Trophoblast cell (in vitro differentiated cells and primary cell): Measurements from ENCODE around the gene TOR4A.

Experiments
- DNase-seq, 2 donors: peaks; one replicate each; pipeline ENCODE4 v3.0.0-alpha.2; 2016
- H2AFZ ChIP-seq: 2 replicates; pipeline ENCODE4 v1.6.1; 2013; ENCODE audit warnings: low read length, moderate library complexity, mild to moderate bottlenecking; ENCODE audit not compliant: insufficient read depth, poor library complexity
- H2AK5ac ChIP-seq: 2 replicates; pipeline ENCODE4 v1.6.1; 2013; ENCODE audit warnings: mild to moderate bottlenecking, low read length
- H2BK120ac ChIP-seq: 2 replicates; pipeline ENCODE4 v1.6.1; 2013; ENCODE audit warnings: low read length, mild to moderate bottlenecking, moderate library complexity; ENCODE audit not compliant: insufficient read depth, poor library complexity
- H2BK12ac ChIP-seq: 2 replicates; pipeline ENCODE4 v1.6.1; 2013; ENCODE audit warnings: mild to moderate bottlenecking, low read length, moderate library complexity
- H2BK5ac ChIP-seq: 2 replicates; pipeline ENCODE4 v1.6.1; 2013; ENCODE audit warnings: low read length, low read depth, moderate library complexity, mild to moderate bottlenecking; ENCODE audit not compliant: poor library complexity
- H3K14ac ChIP-seq: 2 replicates; pipeline ENCODE4 v1.6.1; 2013; ENCODE audit warnings: mild to moderate bottlenecking, low read length
- H3K18ac ChIP-seq: 2 replicates; pipeline ENCODE4 v1.6.1; 2013; ENCODE audit warnings: mild to moderate bottlenecking, low read length
- H3K23ac ChIP-seq: 2 replicates; pipeline ENCODE4 v1.6.1; 2013; ENCODE audit warnings: low read length
- H3K27ac ChIP-seq: 2 replicates; pipeline ENCODE4 v1.5.1; 2013; ENCODE audit warnings: low read depth, mild to moderate bottlenecking, inconsistent platforms, low read length, moderate library complexity
- H3K27me3 ChIP-seq: 2 replicates; pipeline ENCODE4 v1.6.1; 2013; ENCODE audit warnings: inconsistent platforms, mild to moderate bottlenecking, low read length, moderate library complexity; ENCODE audit not compliant: insufficient read depth
- H3K36me3 ChIP-seq, 2 experiments: 1 replicate in 1 of 2; 2 replicates in 1 of 2; pipeline ENCODE4 v1.6.1; 2013; ENCODE audit warnings: low read length in 2 of 2, mild to moderate bottlenecking in 2 of 2, moderate library complexity in 1 of 2; ENCODE audit not compliant: insufficient read depth in 2 of 2, control insufficient read depth in 1 of 2
- H3K4ac ChIP-seq: 2 replicates; pipeline ENCODE4 v1.6.1; 2013; ENCODE audit warnings: low read depth, mild to moderate bottlenecking, low read length, moderate library complexity
- H3K4me1 ChIP-seq, 2 experiments: 1 replicate in 1 of 2; 2 replicates in 1 of 2; pipeline ENCODE4 v1.6.1; 2013; ENCODE audit warnings: low read length in 2 of 2, mild to moderate bottlenecking in 2 of 2, moderate library complexity in 1 of 2; ENCODE audit not compliant: insufficient read depth in 2 of 2, control insufficient read depth in 1 of 2
- H3K4me2 ChIP-seq: 2 replicates; pipeline ENCODE4 v1.6.1; 2013; ENCODE audit warnings: inconsistent platforms, mild to moderate bottlenecking, low read length, moderate library complexity
- H3K4me3 ChIP-seq: 2 replicates; pipeline ENCODE4 v1.5.1; 2013; ENCODE audit warnings: mild to moderate bottlenecking, low read depth, low read length, inconsistent platforms
- H3K79me1 ChIP-seq: one replicate; pipeline ENCODE4 v1.6.1; 2013; ENCODE audit warnings: low read length
- H3K79me2 ChIP-seq: 2 replicates; pipeline ENCODE4 v1.6.1; 2013; ENCODE audit warnings: low read length, mild to moderate bottlenecking; ENCODE audit not compliant: control insufficient read depth, insufficient read depth, poor library complexity
- H3K9ac ChIP-seq: 2 replicates; pipeline ENCODE4 v1.6.1; 2013; ENCODE audit warnings: mild to moderate bottlenecking, low read length
- H3K9me3 ChIP-seq: 2 replicates; pipeline ENCODE4 v1.6.1; 2013; ENCODE audit warnings: low read depth, mild to moderate bottlenecking, control low read depth, inconsistent platforms, low read length; ENCODE audit not compliant: insufficient read depth
- H4K12ac ChIP-seq: 2 replicates; pipeline ENCODE4 v1.6.1; 2013; ENCODE audit warnings: low read depth, mild to moderate bottlenecking, low read length, moderate library complexity
- H4K8ac ChIP-seq: 2 replicates; pipeline ENCODE4 v1.6.1; 2013; ENCODE audit warnings: low read depth, mild to moderate bottlenecking, low read length, moderate library complexity
- H4K91ac ChIP-seq: one replicate; pipeline ENCODE4 v1.6.1; 2013; ENCODE audit warnings: low read depth, mild to moderate bottlenecking, low read length, moderate library complexity
- WGBS: extraction: QIAGEN DNeasy Blood & Tissue Kit; methylation state at CpG from one replicate; pipeline ENCODE4 v1.1.7; 2013; ENCODE audit warnings: missing lambda C conversion rate; ENCODE audit not compliant: insufficient read length, insufficient coverage; ENCODE audit errors: extremely low coverage; 5-methylcytosine and 5-hydroxymethylcytosine counted together

The TOR4A gene

GRCh38 chr9:137244486-137245449, 32.8 kb upstream of the TOR4A start:
- DNase-seq, result peak; percentile 55 to 69

GRCh38 chr9:137245450-137246421, 31.8 kb upstream of the TOR4A start:
- DNase-seq, result no peak
- H3K23ac ChIP-seq, result no peak overlapping the region
- peaks cover 22 to 24% of the 10 kb centered on the region in 2 experiments for H3K36me3 ChIP-seq
- H3K4ac ChIP-seq, result no peak overlapping the region
- H3K9me3 ChIP-seq, result peaks cover 4% of the 10 kb centered on the region
- H2BK120ac ChIP-seq, result no peak overlapping the region
- H3K27me3 ChIP-seq, result no peaks in the 10 kb centered on the region
- H3K79me2 ChIP-seq, result peaks cover 9% of the 10 kb centered on the region
- H3K9ac ChIP-seq, result no peak overlapping the region
- H4K8ac ChIP-seq, result no peak overlapping the region
- H3K4me2 ChIP-seq, result no peak overlapping the region
- H3K79me1 ChIP-seq, result peaks cover 2% of the 10 kb centered on the region
- WGBS, result no CpG with 5 or more reads among the region's 25 CpGs
- H2AFZ ChIP-seq, result no peak overlapping the region
- H2BK12ac ChIP-seq, result no peak overlapping the region
- H4K91ac ChIP-seq, result no peak overlapping the region
- no peak overlapping the region for H2AK5ac ChIP-seq
- no peak overlapping the region for H3K14ac ChIP-seq
- no peak overlapping the region for H3K4me3 ChIP-seq
- H2BK5ac ChIP-seq, result no peak overlapping the region
- H3K4me1 ChIP-seq, result peaks cover 12 to 19% of the 10 kb centered on the region in 2 experiments
- H4K12ac ChIP-seq, result no peak overlapping the region
- no peak overlapping the region for H3K27ac ChIP-seq
- H3K18ac ChIP-seq, result no peak overlapping the region

More at GRCh38 chr9:137244486-137245449, 32.8 kb upstream of the TOR4A start:
- no peak overlapping the region for H3K27ac ChIP-seq
- H3K18ac ChIP-seq, result no peak overlapping the region
- no peak overlapping the region for H4K8ac ChIP-seq
- H3K4ac ChIP-seq, result no peak overlapping the region
- H3K14ac ChIP-seq, result no peak overlapping the region
- no peak overlapping the region for H2AK5ac ChIP-seq
- H3K79me2 ChIP-seq, result peaks cover 14% of the 10 kb centered on the region
- H3K4me1 ChIP-seq, result peaks cover 12 to 19% of the 10 kb centered on the region in 2 experiments
- peaks cover 22 to 24% of the 10 kb centered on the region in 2 experiments for H3K36me3 ChIP-seq
- H3K9me3 ChIP-seq, result peaks cover 3% of the 10 kb centered on the region
- H3K27me3 ChIP-seq, result no peaks in the 10 kb centered on the region
- no peak overlapping the region for H2BK120ac ChIP-seq
- no CpG with 5 or more reads among the region's 36 CpGs for WGBS
- H3K9ac ChIP-seq, result no peak overlapping the region
- no peak overlapping the region for H4K12ac ChIP-seq
- no peak overlapping the region for H3K4me2 ChIP-seq
- H2BK12ac ChIP-seq, result no peak overlapping the region
- H2BK5ac ChIP-seq, result no peak overlapping the region
- H3K79me1 ChIP-seq, result peaks cover 8% of the 10 kb centered on the region
- no peak overlapping the region for H4K91ac ChIP-seq
- H3K23ac ChIP-seq, result no peak overlapping the region
- no peak overlapping the region for H3K4me3 ChIP-seq
- H2AFZ ChIP-seq, result no peak overlapping the region

GRCh38 chr9:137247135-137247915, 30.2 kb upstream of the TOR4A start:
- no peak overlapping the region for H4K8ac ChIP-seq
- WGBS, result no CpG with 5 or more reads among the region's 20 CpGs
- no peaks in the 10 kb centered on the region for H3K27me3 ChIP-seq
- H3K9me3 ChIP-seq, result peaks cover 4% of the 10 kb centered on the region
- H2AK5ac ChIP-seq, result no peak overlapping the region
- H3K4me2 ChIP-seq, result no peak overlapping the region
- H3K79me2 ChIP-seq, result no peaks in the 10 kb centered on the region
- H3K79me1 ChIP-seq, result no peaks in the 10 kb centered on the region
- no peak overlapping the region for H4K91ac ChIP-seq
- H3K4me3 ChIP-seq, result no peak overlapping the region
- H4K12ac ChIP-seq, result no peak overlapping the region
- H3K27ac ChIP-seq, result no peak overlapping the region
- peaks cover 8 to 15% of the 10 kb centered on the region in 2 experiments for H3K4me1 ChIP-seq
- no peak overlapping the region for H3K9ac ChIP-seq
- no peak overlapping the region for H3K18ac ChIP-seq
- H3K36me3 ChIP-seq, result peaks cover 17 to 18% of the 10 kb centered on the region in 2 experiments
- no peak for DNase-seq
- no peak overlapping the region for H3K14ac ChIP-seq
- H2BK12ac ChIP-seq, result no peak overlapping the region
- no peak overlapping the region for H3K4ac ChIP-seq
- H3K23ac ChIP-seq, result no peak overlapping the region
- H2BK5ac ChIP-seq, result no peak overlapping the region
- no peak overlapping the region for H2BK120ac ChIP-seq
- H2AFZ ChIP-seq, result no peak overlapping the region

GRCh38 chr9:137247916-137248175, 29.7 kb upstream of the TOR4A start:
- Histone ChIP-seq H3K79me2 (no peaks in the 10 kb centered on the region), H3K9me3 (peaks cover 4% of the 10 kb centered on the region), H3K4me2 (no peak overlapping the region)

More at GRCh38 chr9:137247916-137248175, 29.7 kb upstream of the TOR4A start:
- no peak overlapping the region for H4K8ac ChIP-seq
- WGBS, result no CpG with 5 or more reads among the region's 6 CpGs
- DNase-seq, result no peak
- H2AK5ac ChIP-seq, result no peak overlapping the region
- no peak overlapping the region for H3K23ac ChIP-seq
- no peak overlapping the region for H3K4ac ChIP-seq
- no peak overlapping the region for H4K91ac ChIP-seq
- peaks cover 3 to 10% of the 10 kb centered on the region in 2 experiments for H3K4me1 ChIP-seq
- H3K4me3 ChIP-seq, result no peak overlapping the region
- no peak overlapping the region for H2BK12ac ChIP-seq
- H2BK120ac ChIP-seq, result no peak overlapping the region
- no peak overlapping the region for H2AFZ ChIP-seq
- H3K79me1 ChIP-seq, result no peaks in the 10 kb centered on the region
- no peaks in the 10 kb centered on the region for H3K27me3 ChIP-seq
- H3K14ac ChIP-seq, result no peak overlapping the region
- H3K18ac ChIP-seq, result no peak overlapping the region
- H4K12ac ChIP-seq, result no peak overlapping the region
- no peak overlapping the region for H3K27ac ChIP-seq
- no peak overlapping the region for H2BK5ac ChIP-seq
- peaks cover 12% of the 10 kb centered on the region in 2 experiments for H3K36me3 ChIP-seq
- no peak overlapping the region for H3K9ac ChIP-seq
